ENCODE data around the gene CIDEA. TPM values are rescaled to one million over a fixed set of nuclear protein-coding genes. Genes with fewer than 3 reads are reported as not detected.

The CIDEA gene
- total RNA-seq, 1 experiment from 2014 or later: not detected

- H3K9me3 Mint-ChIP-seq (ENCODE audit: unreplicated experiment): no peaks in the 10 kb centered on the region
Measured at GRCh38 chr18:12306752-12307700, 52.9 kb downstream of the CIDEA start.

GRCh38 chr18:12307701-12308385 is 53.7 kb downstream of the CIDEA start, which contains the start of gene TUBB6:
TUBB6 (plus strand) TSS chr18:12308241; CDS start chr18:12308293, 52 bp downstream.
- Mint-ChIP-seq H3K9me3 (ENCODE audit: unreplicated experiment) (no peaks in the 10 kb centered on the region), H3K4me1 (ENCODE audit: low read depth, unreplicated experiment) (peaks cover 12% of the 10 kb centered on the region), H3K36me3 (ENCODE audit: insufficient read depth, unreplicated experiment) (peaks cover 46% of the 10 kb centered on the region), H3K27me3 (ENCODE audit: insufficient read depth, unreplicated experiment) (no peaks in the 10 kb centered on the region), H3K4me3 (ENCODE audit: unreplicated experiment) (peak within 1 kb of the TSS; percentile 80), H3K27ac (ENCODE audit: unreplicated experiment) (peak within 1 kb of the TSS; percentile 81)
- peak within 1 kb of the TSS; percentile 48 for H3K4me3 ChIP-seq (ENCODE audit: low read depth, low read length)
- ChIA-PET POLR2A (no interaction called here), CTCF (interaction anchor here (0.8 kb wide), 1 partner anchor 20 kb away, joined by 10 read pairs; no protein-coding TSS in a partner anchor)
- no peak for TF ChIP-seq CTCF (IDR thresholded peaks at IDR 0.05; ENCODE audit: insufficient read depth in 1 of 2, low read depth in 1 of 2, low read length in 1 of 2, severe bottlenecking in 1 of 2, unreplicated experiment in 1 of 2)
- intact Hi-C loops (cut with micrococcal nuclease; ENCODE audit: unreplicated experiment): loop anchor here (1.0 to 2.0 kb wide), 2 partner anchors 20 to 29 kb away; no protein-coding TSS in a partner anchor
- H3K27me3 ChIP-seq (replicated peaks; ENCODE audit: control insufficient read depth, insufficient read depth, low read length): no peaks in the 10 kb centered on the region
- peaks cover 18% of the 10 kb centered on the region for H3K9me3 ChIP-seq
- no TSS peak for BruUV-seq (replicated peaks)
- peaks cover 2% of the 10 kb centered on the region; the same call in 1 of the 2 replicates for H3K36me3 ChIP-seq (ENCODE audit: control insufficient read depth, insufficient read depth, low read length)
- peaks cover 18% of the 10 kb centered on the region for H3K4me1 ChIP-seq
- DNase-seq: peak; percentile 68 to 79

More at GRCh38 chr18:12306752-12307700, 52.9 kb downstream of the CIDEA start:
- BruUV-seq (replicated peaks): TSS peak; percentile 79
- POLR2A ChIA-PET: interaction anchor here (0.6 kb wide), 1 partner anchor 7 kb away, joined by 3 read pairs; no protein-coding TSS in a partner anchor
- intact Hi-C loops (cut with micrococcal nuclease; ENCODE audit: unreplicated experiment): no loop called here
- H3K4me3 Mint-ChIP-seq (ENCODE audit: unreplicated experiment): peak overlapping the region; percentile 80
- H3K4me1 Mint-ChIP-seq (ENCODE audit: low read depth, unreplicated experiment): peaks cover 12% of the 10 kb centered on the region
- peaks cover 38% of the 10 kb centered on the region for H3K36me3 Mint-ChIP-seq (ENCODE audit: insufficient read depth, unreplicated experiment)
- TF ChIP-seq CTCF (IDR thresholded peaks at IDR 0.05; ENCODE audit: insufficient read depth in 1 of 2, low read depth in 1 of 2, low read length in 1 of 2, severe bottlenecking in 1 of 2, unreplicated experiment in 1 of 2): no peak
- H3K4me1 ChIP-seq: peaks cover 26% of the 10 kb centered on the region
- H3K27me3 ChIP-seq (replicated peaks; ENCODE audit: control insufficient read depth, insufficient read depth, low read length): no peaks in the 10 kb centered on the region
- peak overlapping the region; percentile 24 for H3K27ac Mint-ChIP-seq (ENCODE audit: unreplicated experiment)
- no peak for DNase-seq
- no peak overlapping the region for H3K4me3 ChIP-seq (ENCODE audit: low read depth, low read length)
- H3K27me3 Mint-ChIP-seq (ENCODE audit: insufficient read depth, unreplicated experiment): no peaks in the 10 kb centered on the region
- H3K36me3 ChIP-seq (ENCODE audit: control insufficient read depth, insufficient read depth, low read length): peaks cover 2% of the 10 kb centered on the region; the same call in 1 of the 2 replicates
- H3K9me3 ChIP-seq: peaks cover 12% of the 10 kb centered on the region
- CTCF ChIA-PET: interaction anchor here (0.8 to 0.9 kb wide), 2 partner anchors 18 to 21 kb away, joined by 10 to 12 read pairs; no protein-coding TSS in a partner anchor
